ENCODE results near the gene SOAT2. TPM values are rescaled to one million over a fixed set of nuclear protein-coding genes. Genes with fewer than 3 reads are reported as not detected.
A peak's percentile ranks its signal among the peaks of the same experiment; 100 is the strongest.

Gene SOAT2
- total RNA-seq, 1 donor from 2014 or later, result 0.40 TPM

GRCh38 chr12:53115112-53115890, 12.0 kb downstream of the SOAT2 start:
- Mint-ChIP-seq H3K27me3 (ENCODE audit: low read depth) (no peaks in the 10 kb centered on the region), H3K36me3 (no peaks in the 10 kb centered on the region), H3K27ac (no peak overlapping the region)

GRCh38 chr12:53115891-53116648, 12.8 kb downstream of the SOAT2 start:
- H3K27ac Mint-ChIP-seq, result no peak overlapping the region
- no peak overlapping the region for H3K4me3 Mint-ChIP-seq

More at GRCh38 chr12:53115112-53115890, 12.0 kb downstream of the SOAT2 start:
- DNase-seq (ENCODE audit: low spot score in 2 of 2, unreplicated experiment in 2 of 2), result peak in 1 of 2 experiments; percentile 22
- TF ChIP-seq CTCF (IDR thresholded peaks at IDR 0.05; ENCODE audit: unreplicated experiment), result no peak
- H3K9me3 Mint-ChIP-seq, result no peaks in the 10 kb centered on the region
- H3K4me3 Mint-ChIP-seq, result no peak overlapping the region
- H3K4me1 Mint-ChIP-seq, result peaks cover 2% of the 10 kb centered on the region

GRCh38 chr12:53118751-53119300, 15.5 kb downstream of the SOAT2 start:
- peaks cover 5% of the 10 kb centered on the region for H3K4me1 Mint-ChIP-seq
- DNase-seq (ENCODE audit: low spot score in 2 of 2, unreplicated experiment in 2 of 2), result no peak
- H3K36me3 Mint-ChIP-seq, result no peaks in the 10 kb centered on the region
- no peak overlapping the region for H3K27ac Mint-ChIP-seq
- H3K27me3 Mint-ChIP-seq (ENCODE audit: low read depth), result no peaks in the 10 kb centered on the region
- TF ChIP-seq CTCF (IDR thresholded peaks at IDR 0.05; ENCODE audit: unreplicated experiment), result no peak
- peaks cover 3% of the 10 kb centered on the region for H3K9me3 Mint-ChIP-seq
- no peak overlapping the region for H3K4me3 Mint-ChIP-seq

More at GRCh38 chr12:53115891-53116648, 12.8 kb downstream of the SOAT2 start:
- Mint-ChIP-seq H3K9me3 (no peaks in the 10 kb centered on the region), H3K36me3 (no peaks in the 10 kb centered on the region), H3K27me3 (ENCODE audit: low read depth) (no peaks in the 10 kb centered on the region), H3K4me1 (peaks cover 2% of the 10 kb centered on the region)
- peak in 1 of 2 experiments; percentile 24 for DNase-seq (ENCODE audit: low spot score in 2 of 2, unreplicated experiment in 2 of 2)
- no peak for TF ChIP-seq CTCF (IDR thresholded peaks at IDR 0.05; ENCODE audit: unreplicated experiment)

- Mint-ChIP-seq H3K4me1 (peaks cover 5% of the 10 kb centered on the region), H3K27me3 (ENCODE audit: low read depth) (peaks cover 2% of the 10 kb centered on the region), H3K4me3 (no peak overlapping the region), H3K9me3 (peaks cover 3% of the 10 kb centered on the region), H3K36me3 (no peaks in the 10 kb centered on the region), H3K27ac (no peak overlapping the region)
- no peak for DNase-seq (ENCODE audit: low spot score in 2 of 2, unreplicated experiment in 2 of 2)
- TF ChIP-seq CTCF (IDR thresholded peaks at IDR 0.05; ENCODE audit: unreplicated experiment), result no peak
Measured at GRCh38 chr12:53120685-53121525, 17.6 kb downstream of the SOAT2 start.

GRCh38 chr12:53122961-53123468, 19.7 kb downstream of the SOAT2 start:
- H3K4me3 Mint-ChIP-seq, result no peak overlapping the region
- H3K9me3 Mint-ChIP-seq, result peaks cover 3% of the 10 kb centered on the region
- H3K27ac Mint-ChIP-seq, result no peak overlapping the region
- H3K36me3 Mint-ChIP-seq, result no peaks in the 10 kb centered on the region
- no peak for TF ChIP-seq CTCF (IDR thresholded peaks at IDR 0.05; ENCODE audit: unreplicated experiment)
- peaks cover 13% of the 10 kb centered on the region for H3K27me3 Mint-ChIP-seq (ENCODE audit: low read depth)
- peaks cover 5% of the 10 kb centered on the region for H3K4me1 Mint-ChIP-seq
- DNase-seq (ENCODE audit: low spot score in 2 of 2, unreplicated experiment in 2 of 2), result no peak
